GM23338 (cell line): ENCODE data around the gene EYS. TPM values are rescaled to one million over a fixed set of nuclear protein-coding genes. Genes with fewer than 3 reads are reported as not detected.

ENCODE experiments used
- ATAC-seq: fragments of 200-7000 bp; cut with Tn5 transposase; 3 replicates; pipeline ENCODE4 v1.9.1; 2020
- DNase-seq: peaks from one replicate; pipeline ENCODE4 v3.0.0-alpha.2; 2015; ENCODE audit warnings: low spot score
- H2AFZ ChIP-seq: fragments of 200-600 bp; sonication (generic); 2 replicates; pipeline ENCODE4 v1.8.0; 2016; ENCODE audit warnings: antibody characterized with exemption, mild to moderate bottlenecking, moderate library complexity
- H3F3A ChIP-seq: fragments of 200-600 bp; sonication (generic); replicated peaks from 2 replicates; pipeline ENCODE4 v1.8.0; 2017; ENCODE audit warnings: antibody characterized with exemption, mixed run types, low read depth
- H3K27ac ChIP-seq: fragments of 200-600 bp; sonication (generic); 2 replicates; pipeline ENCODE4 v1.6.1; 2016; ENCODE audit warnings: low read depth
- H3K27me3 ChIP-seq: fragments of 200-600 bp; sonication (generic); 2 replicates; pipeline ENCODE4 v1.8.0; 2016; ENCODE audit warnings: mild to moderate bottlenecking, mixed run types, moderate library complexity; ENCODE audit not compliant: insufficient read depth
- H3K36me3 ChIP-seq: fragments of 200-600 bp; sonication (generic); 2 replicates; pipeline ENCODE4 v1.8.0; 2016; ENCODE audit warnings: mild to moderate bottlenecking; ENCODE audit not compliant: insufficient read depth
- H3K4me1 ChIP-seq: fragments of 200-600 bp; sonication (generic); 2 replicates; pipeline ENCODE4 v1.8.0; 2016; ENCODE audit warnings: mild to moderate bottlenecking, moderate library complexity; ENCODE audit not compliant: insufficient read depth
- H3K4me2 ChIP-seq: fragments of 200-600 bp; sonication (generic); 2 replicates; pipeline ENCODE4 v1.7.1; 2017; ENCODE audit warnings: mixed run types
- H3K4me3 ChIP-seq: fragments of 200-600 bp; sonication (generic); 2 replicates; pipeline ENCODE4 v1.6.1; 2016; ENCODE audit warnings: mixed run types
- H3K79me2 ChIP-seq: fragments of 200-600 bp; sonication (generic); replicated peaks from 2 replicates; pipeline ENCODE4 v1.8.0; 2017; ENCODE audit warnings: mild to moderate bottlenecking; ENCODE audit not compliant: insufficient read depth
- H3K9me2 ChIP-seq: fragments of 200-600 bp; sonication (generic); 2 replicates; pipeline ENCODE4 v1.8.0; 2017; ENCODE audit not compliant: insufficient read depth
- H4K20me1 ChIP-seq: fragments of 200-600 bp; sonication (generic); replicated peaks from 2 replicates; pipeline ENCODE4 v1.8.0; 2017; ENCODE audit warnings: mild to moderate bottlenecking; ENCODE audit not compliant: insufficient read depth
- H3K27ac Mint-ChIP-seq: 2 replicates; pipeline ENCODE4 v1.8.0; 2020; ENCODE audit warnings: inconsistent platforms, mild to moderate bottlenecking, moderate library complexity, mixed read lengths
- H3K27me3 Mint-ChIP-seq: 3 replicates; pipeline ENCODE4 v1.8.0; 2022; ENCODE audit warnings: low read depth, mild to moderate bottlenecking, moderate library complexity, mixed read lengths, inconsistent platforms; ENCODE audit not compliant: insufficient read depth, poor library complexity
- H3K36me3 Mint-ChIP-seq: 3 replicates; pipeline ENCODE4 v1.8.0; 2021; ENCODE audit warnings: low read depth, mild to moderate bottlenecking, inconsistent platforms, moderate library complexity, mixed read lengths
- H3K4me1 Mint-ChIP-seq: 3 replicates; pipeline ENCODE4 v1.8.0; 2020; ENCODE audit warnings: mild to moderate bottlenecking, inconsistent platforms, mixed read lengths
- H3K4me3 Mint-ChIP-seq: 3 replicates; pipeline ENCODE4 v1.8.0; 2021; ENCODE audit warnings: moderate library complexity, mild to moderate bottlenecking, inconsistent platforms, mixed read lengths
- H3K9me3 Mint-ChIP-seq: 3 replicates; pipeline ENCODE4 v1.8.0; 2020; ENCODE audit warnings: moderate library complexity, mild to moderate bottlenecking, inconsistent platforms, mixed read lengths
- CREB1 ChIP-seq: fragments of 250-450 bp; sonication (Bioruptor Pico); IDR thresholded peaks from 2 replicates; pipeline ENCODE4 v1.5.0; 2020; ENCODE audit warnings: low read depth, mild to moderate bottlenecking, moderate library complexity
- EZH2 ChIP-seq: fragments of 200-600 bp; sonication (generic); IDR thresholded peaks from one replicate; pipeline ENCODE4 v1.8.0; 2017; ENCODE audit warnings: antibody characterized with exemption, mild to moderate bottlenecking, low read depth; ENCODE audit not compliant: unreplicated experiment
- EZH2phosphoT487 ChIP-seq: fragments of 200-600 bp; sonication (generic); IDR thresholded peaks from one replicate; pipeline ENCODE4 v1.8.1; 2018; ENCODE audit warnings: antibody characterized with exemption; ENCODE audit not compliant: unreplicated experiment
- JUNB ChIP-seq: IDR thresholded peaks from one replicate; pipeline ENCODE4 v1.6.1; 2016; ENCODE audit warnings: antibody characterized with exemption; ENCODE audit not compliant: unreplicated experiment
- NANOG ChIP-seq: IDR thresholded peaks from 2 replicates; pipeline ENCODE4 v1.6.1; 2016; ENCODE audit warnings: antibody characterized with exemption, borderline replicate concordance
- POLR2AphosphoS5 ChIP-seq: IDR thresholded peaks from 2 replicates; pipeline ENCODE4 v1.6.1; 2016; ENCODE audit warnings: antibody characterized with exemption, low read depth
- STAT1 ChIP-seq: IDR thresholded peaks from one replicate; pipeline ENCODE4 v1.6.1; 2016; ENCODE audit warnings: antibody characterized with exemption; ENCODE audit not compliant: unreplicated experiment
- ZNF114 ChIP-seq: fragments of 250-450 bp; sonication (Bioruptor Pico); IDR thresholded peaks from 2 replicates; pipeline ENCODE4 v1.5.0; 2020; ENCODE audit warnings: mild to moderate bottlenecking, moderate library complexity
- ZNF331 ChIP-seq: fragments of 250-450 bp; sonication (Bioruptor Pico); IDR thresholded peaks from 2 replicates; pipeline ENCODE4 v1.5.0; 2020; ENCODE audit warnings: low read depth, mild to moderate bottlenecking, moderate library complexity
- polyA plus RNA-seq: library from polyadenylated mRNA; unstranded; fragments of >200 nt; fragmentation: Nextera tagmentation; extraction: Ambion mirVana; gene quantifications from 2 replicates; pipeline ENCODE4 v1.2.1, GENCODE V29; 2016
- total RNA-seq: library from RNA; depleted of rRNA; stranded (reverse); fragments of >200 nt; shearing (Covaris generic); gene quantifications from 2 replicates; pipeline ENCODE4 v1.2.3, GENCODE V29; 2014
- TF ChIP-seq, protein P1 (sequence below): fragments of 250-450 bp; sonication (Bioruptor Pico); IDR thresholded peaks from 2 replicates; pipeline ENCODE4 v1.5.0; 2020; ENCODE audit warnings: mild to moderate bottlenecking, moderate library complexity
- TF ChIP-seq, protein P2 (sequence below): IDR thresholded peaks from 2 replicates; pipeline ENCODE4 v1.6.1; 2016; ENCODE audit warnings: antibody characterized with exemption
- TF ChIP-seq, protein P3 (sequence below), 2 experiments: fragments of 200-600 bp in 1 of 2; sonication (generic) in 1 of 2; conservative IDR thresholded peaks; 2 replicates each; pipeline versions ENCODE4 v1.5.1 to v1.6.1; 2016 to 2017; ENCODE audit warnings: antibody characterized with exemption in 2 of 2, low read depth in 2 of 2, mild to moderate bottlenecking in 2 of 2, moderate library complexity in 1 of 2
- TF ChIP-seq, protein P4 (sequence below): IDR thresholded peaks from one replicate; pipeline ENCODE4 v1.6.1; 2018; ENCODE audit warnings: antibody characterized with exemption; ENCODE audit not compliant: unreplicated experiment

EYS gene
- total and polyA plus RNA-seq, 2 experiments from 2014 or later, result 0.38 to 0.52 TPM

DNA sequence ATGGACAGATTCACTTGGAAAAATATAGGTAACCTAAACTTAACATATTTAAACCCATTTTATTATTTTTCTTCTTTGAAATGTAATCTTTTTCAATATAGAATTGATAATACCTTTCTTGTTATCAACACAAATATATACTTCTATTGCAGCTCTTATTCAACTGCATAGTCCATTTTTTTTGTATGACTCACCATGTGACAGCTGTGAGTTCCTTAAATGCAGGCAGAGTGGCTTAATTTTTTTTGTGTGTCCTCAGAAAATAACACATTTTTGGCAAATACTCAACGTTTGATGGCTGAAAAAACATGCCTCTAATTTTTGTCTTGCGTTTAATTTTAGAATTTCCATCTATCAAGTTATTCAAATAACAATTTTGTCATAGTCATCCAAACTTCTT is 1616.7 kb downstream of the EYS start:
- H3K27ac ChIP-seq, result no peak overlapping the region
- peaks cover 24% of the 10 kb centered on the region for H3K9me3 Mint-ChIP-seq

More for the DNA sequence above, 1616.7 kb downstream of the EYS start:
- H3K36me3 Mint-ChIP-seq, result peaks cover 7% of the 10 kb centered on the region; the same call in 2 of the 3 replicates
- H3K27me3 Mint-ChIP-seq, result no peaks in the 10 kb centered on the region
- H3K4me1 ChIP-seq, result no peaks in the 10 kb centered on the region
- no peaks in the 10 kb centered on the region for H3K79me2 ChIP-seq
- H3K27me3 ChIP-seq, result no peaks in the 10 kb centered on the region
- no peaks in the 10 kb centered on the region for H3F3A ChIP-seq
- DNase-seq (no peak), ATAC-seq (no peak)
- no peaks in the 10 kb centered on the region for H3K4me1 Mint-ChIP-seq
- H3K36me3 ChIP-seq, result no peaks in the 10 kb centered on the region
- no peak for TF ChIP-seq JUNB
- TF ChIP-seq, protein P1, sequence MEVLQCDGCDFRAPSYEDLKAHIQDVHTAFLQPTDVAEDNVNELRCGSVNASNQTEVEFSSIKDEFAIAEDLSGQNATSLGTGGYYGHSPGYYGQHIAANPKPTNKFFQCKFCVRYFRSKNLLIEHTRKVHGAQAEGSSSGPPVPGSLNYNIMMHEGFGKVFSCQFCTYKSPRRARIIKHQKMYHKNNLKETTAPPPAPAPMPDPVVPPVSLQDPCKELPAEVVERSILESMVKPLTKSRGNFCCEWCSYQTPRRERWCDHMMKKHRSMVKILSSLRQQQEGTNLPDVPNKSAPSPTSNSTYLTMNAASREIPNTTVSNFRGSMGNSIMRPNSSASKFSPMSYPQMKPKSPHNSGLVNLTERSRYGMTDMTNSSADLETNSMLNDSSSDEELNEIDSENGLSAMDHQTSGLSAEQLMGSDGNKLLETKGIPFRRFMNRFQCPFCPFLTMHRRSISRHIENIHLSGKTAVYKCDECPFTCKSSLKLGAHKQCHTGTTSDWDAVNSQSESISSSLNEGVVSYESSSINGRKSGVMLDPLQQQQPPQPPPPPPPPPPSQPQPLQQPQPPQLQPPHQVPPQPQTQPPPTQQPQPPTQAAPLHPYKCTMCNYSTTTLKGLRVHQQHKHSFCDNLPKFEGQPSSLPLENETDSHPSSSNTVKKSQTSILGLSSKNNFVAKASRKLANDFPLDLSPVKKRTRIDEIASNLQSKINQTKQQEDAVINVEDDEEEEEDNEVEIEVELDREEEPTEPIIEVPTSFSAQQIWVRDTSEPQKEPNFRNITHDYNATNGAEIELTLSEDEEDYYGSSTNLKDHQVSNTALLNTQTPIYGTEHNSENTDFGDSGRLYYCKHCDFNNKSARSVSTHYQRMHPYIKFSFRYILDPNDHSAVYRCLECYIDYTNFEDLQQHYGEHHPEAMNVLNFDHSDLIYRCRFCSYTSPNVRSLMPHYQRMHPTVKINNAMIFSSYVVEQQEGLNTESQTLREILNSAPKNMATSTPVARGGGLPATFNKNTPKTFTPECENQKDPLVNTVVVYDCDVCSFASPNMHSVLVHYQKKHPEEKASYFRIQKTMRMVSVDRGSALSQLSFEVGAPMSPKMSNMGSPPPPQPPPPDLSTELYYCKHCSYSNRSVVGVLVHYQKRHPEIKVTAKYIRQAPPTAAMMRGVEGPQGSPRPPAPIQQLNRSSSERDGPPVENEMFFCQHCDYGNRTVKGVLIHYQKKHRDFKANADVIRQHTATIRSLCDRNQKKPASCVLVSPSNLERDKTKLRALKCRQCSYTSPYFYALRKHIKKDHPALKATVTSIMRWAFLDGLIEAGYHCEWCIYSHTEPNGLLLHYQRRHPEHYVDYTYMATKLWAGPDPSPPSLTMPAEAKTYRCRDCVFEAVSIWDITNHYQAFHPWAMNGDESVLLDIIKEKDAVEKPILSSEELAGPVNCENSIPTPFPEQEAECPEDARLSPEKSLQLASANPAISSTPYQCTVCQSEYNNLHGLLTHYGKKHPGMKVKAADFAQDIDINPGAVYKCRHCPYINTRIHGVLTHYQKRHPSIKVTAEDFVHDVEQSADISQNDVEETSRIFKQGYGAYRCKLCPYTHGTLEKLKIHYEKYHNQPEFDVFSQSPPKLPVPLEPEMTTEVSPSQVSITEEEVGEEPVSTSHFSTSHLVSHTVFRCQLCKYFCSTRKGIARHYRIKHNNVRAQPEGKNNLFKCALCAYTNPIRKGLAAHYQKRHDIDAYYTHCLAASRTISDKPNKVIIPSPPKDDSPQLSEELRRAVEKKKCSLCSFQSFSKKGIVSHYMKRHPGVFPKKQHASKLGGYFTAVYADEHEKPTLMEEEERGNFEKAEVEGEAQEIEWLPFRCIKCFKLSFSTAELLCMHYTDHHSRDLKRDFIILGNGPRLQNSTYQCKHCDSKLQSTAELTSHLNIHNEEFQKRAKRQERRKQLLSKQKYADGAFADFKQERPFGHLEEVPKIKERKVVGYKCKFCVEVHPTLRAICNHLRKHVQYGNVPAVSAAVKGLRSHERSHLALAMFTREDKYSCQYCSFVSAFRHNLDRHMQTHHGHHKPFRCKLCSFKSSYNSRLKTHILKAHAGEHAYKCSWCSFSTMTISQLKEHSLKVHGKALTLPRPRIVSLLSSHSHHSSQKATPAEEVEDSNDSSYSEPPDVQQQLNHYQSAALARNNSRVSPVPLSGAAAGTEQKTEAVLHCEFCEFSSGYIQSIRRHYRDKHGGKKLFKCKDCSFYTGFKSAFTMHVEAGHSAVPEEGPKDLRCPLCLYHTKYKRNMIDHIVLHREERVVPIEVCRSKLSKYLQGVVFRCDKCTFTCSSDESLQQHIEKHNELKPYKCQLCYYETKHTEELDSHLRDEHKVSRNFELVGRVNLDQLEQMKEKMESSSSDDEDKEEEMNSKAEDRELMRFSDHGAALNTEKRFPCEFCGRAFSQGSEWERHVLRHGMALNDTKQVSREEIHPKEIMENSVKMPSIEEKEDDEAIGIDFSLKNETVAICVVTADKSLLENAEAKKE (CRISPR knock-in tag), result no peak
- no peak for TF ChIP-seq EZH2
- TF ChIP-seq STAT1, result no peak
- no peak for TF ChIP-seq ZNF331 (CRISPR knock-in tag)
- TF ChIP-seq, protein P2, sequence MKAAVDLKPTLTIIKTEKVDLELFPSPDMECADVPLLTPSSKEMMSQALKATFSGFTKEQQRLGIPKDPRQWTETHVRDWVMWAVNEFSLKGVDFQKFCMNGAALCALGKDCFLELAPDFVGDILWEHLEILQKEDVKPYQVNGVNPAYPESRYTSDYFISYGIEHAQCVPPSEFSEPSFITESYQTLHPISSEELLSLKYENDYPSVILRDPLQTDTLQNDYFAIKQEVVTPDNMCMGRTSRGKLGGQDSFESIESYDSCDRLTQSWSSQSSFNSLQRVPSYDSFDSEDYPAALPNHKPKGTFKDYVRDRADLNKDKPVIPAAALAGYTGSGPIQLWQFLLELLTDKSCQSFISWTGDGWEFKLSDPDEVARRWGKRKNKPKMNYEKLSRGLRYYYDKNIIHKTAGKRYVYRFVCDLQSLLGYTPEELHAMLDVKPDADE, result no peak
- TF ChIP-seq NANOG, result no peak
- no peak for TF ChIP-seq POLR2AphosphoS5
- TF ChIP-seq, protein P3, sequence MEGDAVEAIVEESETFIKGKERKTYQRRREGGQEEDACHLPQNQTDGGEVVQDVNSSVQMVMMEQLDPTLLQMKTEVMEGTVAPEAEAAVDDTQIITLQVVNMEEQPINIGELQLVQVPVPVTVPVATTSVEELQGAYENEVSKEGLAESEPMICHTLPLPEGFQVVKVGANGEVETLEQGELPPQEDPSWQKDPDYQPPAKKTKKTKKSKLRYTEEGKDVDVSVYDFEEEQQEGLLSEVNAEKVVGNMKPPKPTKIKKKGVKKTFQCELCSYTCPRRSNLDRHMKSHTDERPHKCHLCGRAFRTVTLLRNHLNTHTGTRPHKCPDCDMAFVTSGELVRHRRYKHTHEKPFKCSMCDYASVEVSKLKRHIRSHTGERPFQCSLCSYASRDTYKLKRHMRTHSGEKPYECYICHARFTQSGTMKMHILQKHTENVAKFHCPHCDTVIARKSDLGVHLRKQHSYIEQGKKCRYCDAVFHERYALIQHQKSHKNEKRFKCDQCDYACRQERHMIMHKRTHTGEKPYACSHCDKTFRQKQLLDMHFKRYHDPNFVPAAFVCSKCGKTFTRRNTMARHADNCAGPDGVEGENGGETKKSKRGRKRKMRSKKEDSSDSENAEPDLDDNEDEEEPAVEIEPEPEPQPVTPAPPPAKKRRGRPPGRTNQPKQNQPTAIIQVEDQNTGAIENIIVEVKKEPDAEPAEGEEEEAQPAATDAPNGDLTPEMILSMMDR (conservative IDR thresholded peaks at IDR 0.05; ENCODE audit: low read depth in 2 of 2), result no peak
- no peak for TF ChIP-seq ZNF114 (CRISPR knock-in tag)
- TF ChIP-seq, protein P4, sequence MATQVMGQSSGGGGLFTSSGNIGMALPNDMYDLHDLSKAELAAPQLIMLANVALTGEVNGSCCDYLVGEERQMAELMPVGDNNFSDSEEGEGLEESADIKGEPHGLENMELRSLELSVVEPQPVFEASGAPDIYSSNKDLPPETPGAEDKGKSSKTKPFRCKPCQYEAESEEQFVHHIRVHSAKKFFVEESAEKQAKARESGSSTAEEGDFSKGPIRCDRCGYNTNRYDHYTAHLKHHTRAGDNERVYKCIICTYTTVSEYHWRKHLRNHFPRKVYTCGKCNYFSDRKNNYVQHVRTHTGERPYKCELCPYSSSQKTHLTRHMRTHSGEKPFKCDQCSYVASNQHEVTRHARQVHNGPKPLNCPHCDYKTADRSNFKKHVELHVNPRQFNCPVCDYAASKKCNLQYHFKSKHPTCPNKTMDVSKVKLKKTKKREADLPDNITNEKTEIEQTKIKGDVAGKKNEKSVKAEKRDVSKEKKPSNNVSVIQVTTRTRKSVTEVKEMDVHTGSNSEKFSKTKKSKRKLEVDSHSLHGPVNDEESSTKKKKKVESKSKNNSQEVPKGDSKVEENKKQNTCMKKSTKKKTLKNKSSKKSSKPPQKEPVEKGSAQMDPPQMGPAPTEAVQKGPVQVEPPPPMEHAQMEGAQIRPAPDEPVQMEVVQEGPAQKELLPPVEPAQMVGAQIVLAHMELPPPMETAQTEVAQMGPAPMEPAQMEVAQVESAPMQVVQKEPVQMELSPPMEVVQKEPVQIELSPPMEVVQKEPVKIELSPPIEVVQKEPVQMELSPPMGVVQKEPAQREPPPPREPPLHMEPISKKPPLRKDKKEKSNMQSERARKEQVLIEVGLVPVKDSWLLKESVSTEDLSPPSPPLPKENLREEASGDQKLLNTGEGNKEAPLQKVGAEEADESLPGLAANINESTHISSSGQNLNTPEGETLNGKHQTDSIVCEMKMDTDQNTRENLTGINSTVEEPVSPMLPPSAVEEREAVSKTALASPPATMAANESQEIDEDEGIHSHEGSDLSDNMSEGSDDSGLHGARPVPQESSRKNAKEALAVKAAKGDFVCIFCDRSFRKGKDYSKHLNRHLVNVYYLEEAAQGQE, result no peak
- TF ChIP-seq EZH2phosphoT487, result no peak
- no peak for TF ChIP-seq CREB1
- no peak overlapping the region for H3K4me2 ChIP-seq
- H3K27ac Mint-ChIP-seq, result no peak overlapping the region
- no peaks in the 10 kb centered on the region for H3K9me2 ChIP-seq
- no peak overlapping the region for H3K4me3 ChIP-seq
- H4K20me1 ChIP-seq, result no peaks in the 10 kb centered on the region
- H3K4me3 Mint-ChIP-seq, result no peak overlapping the region
- no peak overlapping the region for H2AFZ ChIP-seq
